ENCODE data around the gene ANKLE2.

The ANKLE2 gene

DNA sequence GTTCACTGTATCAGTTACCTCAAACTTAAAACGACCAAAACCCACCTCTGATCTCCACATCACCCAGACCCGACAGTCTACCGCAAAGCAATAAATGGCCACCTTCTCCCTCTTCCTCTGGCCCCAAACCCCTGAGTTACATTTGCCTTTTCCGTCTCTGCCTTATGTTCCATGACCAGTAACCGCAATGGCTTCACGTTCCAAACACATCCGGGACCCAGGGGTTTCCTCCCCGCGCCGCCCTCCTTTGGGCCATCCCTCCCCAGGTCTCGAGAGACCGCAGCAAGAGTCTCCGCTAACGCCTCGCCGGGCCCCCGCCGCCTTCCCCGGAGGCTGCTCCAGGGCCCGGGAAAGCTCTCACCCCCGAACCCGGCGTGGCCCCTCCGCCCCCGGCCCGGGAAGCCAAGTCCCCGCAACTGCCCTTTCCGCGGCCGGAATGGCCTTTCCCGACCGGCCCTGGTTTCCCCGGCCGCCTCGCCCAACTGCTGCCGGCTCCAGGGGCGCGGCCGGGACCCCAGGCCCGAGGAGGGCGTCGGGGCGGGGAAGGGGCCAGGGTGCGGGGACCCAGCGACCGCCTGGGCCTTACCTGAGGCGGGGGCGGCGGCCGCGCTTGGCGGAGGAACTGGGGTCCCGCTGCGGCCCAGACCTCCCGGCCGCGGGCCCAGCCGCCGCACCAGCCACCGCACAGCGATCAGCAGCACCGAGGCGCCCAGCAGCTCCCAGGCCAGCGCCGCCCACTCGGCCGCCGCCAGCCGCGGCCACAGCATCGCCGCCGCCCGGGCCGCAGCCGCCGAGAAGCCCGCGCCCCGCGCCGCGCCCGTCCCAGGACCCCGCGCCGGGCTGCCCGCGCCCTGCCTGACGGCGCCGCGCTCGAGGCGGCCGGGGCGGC is at the start of gene ANKLE2 (continued):
- TF ChIP-seq ZFHX2 (tag by site-specific recombination; conservative IDR thresholded peaks at IDR 0.05) = peak; percentile 44
- no peak for TF ChIP-seq ZNF76 (tag by site-specific recombination; IDR thresholded peaks at IDR 0.05; ENCODE audit: borderline replicate concordance, low read depth)
- TF ChIP-seq, protein P1, sequence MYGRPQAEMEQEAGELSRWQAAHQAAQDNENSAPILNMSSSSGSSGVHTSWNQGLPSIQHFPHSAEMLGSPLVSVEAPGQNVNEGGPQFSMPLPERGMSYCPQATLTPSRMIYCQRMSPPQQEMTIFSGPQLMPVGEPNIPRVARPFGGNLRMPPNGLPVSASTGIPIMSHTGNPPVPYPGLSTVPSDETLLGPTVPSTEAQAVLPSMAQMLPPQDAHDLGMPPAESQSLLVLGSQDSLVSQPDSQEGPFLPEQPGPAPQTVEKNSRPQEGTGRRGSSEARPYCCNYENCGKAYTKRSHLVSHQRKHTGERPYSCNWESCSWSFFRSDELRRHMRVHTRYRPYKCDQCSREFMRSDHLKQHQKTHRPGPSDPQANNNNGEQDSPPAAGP (tag by site-specific recombination; IDR thresholded peaks at IDR 0.05) = 0 out of 2 replicates have a peak, but pooled peaks have one; percentile 24
- TF ChIP-seq ZNF335 (tag by site-specific recombination; conservative IDR thresholded peaks at IDR 0.05) = peak; percentile 68
- no peak for TF ChIP-seq ZNF785 (tag by site-specific recombination; IDR thresholded peaks at IDR 0.05)
- TF ChIP-seq, protein P2, sequence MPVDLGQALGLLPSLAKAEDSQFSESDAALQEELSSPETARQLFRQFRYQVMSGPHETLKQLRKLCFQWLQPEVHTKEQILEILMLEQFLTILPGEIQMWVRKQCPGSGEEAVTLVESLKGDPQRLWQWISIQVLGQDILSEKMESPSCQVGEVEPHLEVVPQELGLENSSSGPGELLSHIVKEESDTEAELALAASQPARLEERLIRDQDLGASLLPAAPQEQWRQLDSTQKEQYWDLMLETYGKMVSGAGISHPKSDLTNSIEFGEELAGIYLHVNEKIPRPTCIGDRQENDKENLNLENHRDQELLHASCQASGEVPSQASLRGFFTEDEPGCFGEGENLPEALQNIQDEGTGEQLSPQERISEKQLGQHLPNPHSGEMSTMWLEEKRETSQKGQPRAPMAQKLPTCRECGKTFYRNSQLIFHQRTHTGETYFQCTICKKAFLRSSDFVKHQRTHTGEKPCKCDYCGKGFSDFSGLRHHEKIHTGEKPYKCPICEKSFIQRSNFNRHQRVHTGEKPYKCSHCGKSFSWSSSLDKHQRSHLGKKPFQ (tag by site-specific recombination; IDR thresholded peaks at IDR 0.05) = no peak
- TF ChIP-seq, protein P3, sequence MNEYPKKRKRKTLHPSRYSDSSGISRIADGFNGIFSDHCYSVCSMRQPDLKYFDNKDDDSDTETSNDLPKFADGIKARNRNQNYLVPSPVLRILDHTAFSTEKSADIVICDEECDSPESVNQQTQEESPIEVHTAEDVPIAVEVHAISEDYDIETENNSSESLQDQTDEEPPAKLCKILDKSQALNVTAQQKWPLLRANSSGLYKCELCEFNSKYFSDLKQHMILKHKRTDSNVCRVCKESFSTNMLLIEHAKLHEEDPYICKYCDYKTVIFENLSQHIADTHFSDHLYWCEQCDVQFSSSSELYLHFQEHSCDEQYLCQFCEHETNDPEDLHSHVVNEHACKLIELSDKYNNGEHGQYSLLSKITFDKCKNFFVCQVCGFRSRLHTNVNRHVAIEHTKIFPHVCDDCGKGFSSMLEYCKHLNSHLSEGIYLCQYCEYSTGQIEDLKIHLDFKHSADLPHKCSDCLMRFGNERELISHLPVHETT (tag by site-specific recombination; IDR thresholded peaks at IDR 0.05) = 0 out of 2 replicates have a peak, but pooled peaks have one; percentile 33
- no peak for TF ChIP-seq SETDB1 (IDR thresholded peaks at IDR 0.05; ENCODE audit: insufficient read length, low read length)
- TF ChIP-seq, protein P4, sequence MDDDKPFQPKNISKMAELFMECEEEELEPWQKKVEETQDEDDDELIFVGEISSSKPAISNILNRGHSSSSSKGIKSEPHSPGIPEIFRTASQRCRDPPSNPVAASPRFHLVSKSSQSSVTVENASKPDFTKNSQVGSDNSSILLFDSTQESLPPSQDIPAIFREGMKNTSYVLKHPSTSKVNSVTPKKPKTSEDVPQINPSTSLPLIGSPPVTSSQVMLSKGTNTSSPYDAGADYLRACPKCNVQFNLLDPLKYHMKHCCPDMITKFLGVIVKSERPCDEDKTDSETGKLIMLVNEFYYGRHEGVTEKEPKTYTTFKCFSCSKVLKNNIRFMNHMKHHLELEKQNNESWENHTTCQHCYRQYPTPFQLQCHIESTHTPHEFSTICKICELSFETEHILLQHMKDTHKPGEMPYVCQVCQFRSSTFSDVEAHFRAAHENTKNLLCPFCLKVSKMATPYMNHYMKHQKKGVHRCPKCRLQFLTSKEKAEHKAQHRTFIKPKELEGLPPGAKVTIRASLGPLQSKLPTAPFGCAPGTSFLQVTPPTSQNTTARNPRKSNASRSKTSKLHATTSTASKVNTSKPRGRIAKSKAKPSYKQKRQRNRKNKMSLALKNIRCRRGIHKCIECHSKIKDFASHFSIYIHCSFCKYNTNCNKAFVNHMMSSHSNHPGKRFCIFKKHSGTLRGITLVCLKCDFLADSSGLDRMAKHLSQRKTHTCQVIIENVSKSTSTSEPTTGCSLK (tag by site-specific recombination; IDR thresholded peaks at IDR 0.05) = no peak
- no peak for TF ChIP-seq ZNF701 (tag by site-specific recombination; IDR thresholded peaks at IDR 0.05)
- TF ChIP-seq ZFP37 (tag by site-specific recombination; IDR thresholded peaks at IDR 0.05) = 0 out of 2 replicates have a peak, but pooled peaks have one; percentile 28
- 0 out of 2 replicates have a peak, but pooled peaks have one; percentile 6 for TF ChIP-seq EGR2 (tag by site-specific recombination; IDR thresholded peaks at IDR 0.05; ENCODE audit: low read depth)
- TF ChIP-seq, protein P5, sequence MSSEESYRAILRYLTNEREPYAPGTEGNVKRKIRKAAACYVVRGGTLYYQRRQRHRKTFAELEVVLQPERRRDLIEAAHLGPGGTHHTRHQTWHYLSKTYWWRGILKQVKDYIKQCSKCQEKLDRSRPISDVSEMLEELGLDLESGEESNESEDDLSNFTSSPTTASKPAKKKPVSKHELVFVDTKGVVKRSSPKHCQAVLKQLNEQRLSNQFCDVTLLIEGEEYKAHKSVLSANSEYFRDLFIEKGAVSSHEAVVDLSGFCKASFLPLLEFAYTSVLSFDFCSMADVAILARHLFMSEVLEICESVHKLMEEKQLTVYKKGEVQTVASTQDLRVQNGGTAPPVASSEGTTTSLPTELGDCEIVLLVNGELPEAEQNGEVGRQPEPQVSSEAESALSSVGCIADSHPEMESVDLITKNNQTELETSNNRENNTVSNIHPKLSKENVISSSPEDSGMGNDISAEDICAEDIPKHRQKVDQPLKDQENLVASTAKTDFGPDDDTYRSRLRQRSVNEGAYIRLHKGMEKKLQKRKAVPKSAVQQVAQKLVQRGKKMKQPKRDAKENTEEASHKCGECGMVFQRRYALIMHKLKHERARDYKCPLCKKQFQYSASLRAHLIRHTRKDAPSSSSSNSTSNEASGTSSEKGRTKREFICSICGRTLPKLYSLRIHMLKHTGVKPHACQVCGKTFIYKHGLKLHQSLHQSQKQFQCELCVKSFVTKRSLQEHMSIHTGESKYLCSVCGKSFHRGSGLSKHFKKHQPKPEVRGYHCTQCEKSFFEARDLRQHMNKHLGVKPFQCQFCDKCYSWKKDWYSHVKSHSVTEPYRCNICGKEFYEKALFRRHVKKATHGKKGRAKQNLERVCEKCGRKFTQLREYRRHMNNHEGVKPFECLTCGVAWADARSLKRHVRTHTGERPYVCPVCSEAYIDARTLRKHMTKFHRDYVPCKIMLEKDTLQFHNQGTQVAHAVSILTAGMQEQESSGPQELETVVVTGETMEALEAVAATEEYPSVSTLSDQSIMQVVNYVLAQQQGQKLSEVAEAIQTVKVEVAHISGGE (tag by site-specific recombination; conservative IDR thresholded peaks at IDR 0.05; ENCODE audit: low read depth) = peak; percentile 47; the same call in 1 of the 2 replicates
- no peak for TF ChIP-seq ZNF560 (tag by site-specific recombination; IDR thresholded peaks at IDR 0.05; ENCODE audit: borderline replicate concordance)
- no peak for TF ChIP-seq ZNF133 (tag by site-specific recombination; IDR thresholded peaks at IDR 0.05)
